IMR-90 (cell line): Measurements from ENCODE around the gene DRAP1.

Experiments
- CEBPB ChIP-seq: IDR thresholded peaks from 2 replicates; pipeline ENCODE4 v1.6.1; 2012; ENCODE audit warnings: low read depth, low read length, improper control_type of control experiment
- CTCF ChIP-seq: conservative IDR thresholded peaks from 2 replicates; pipeline ENCODE4 v1.5.1; 2012; ENCODE audit warnings: mild to moderate bottlenecking, low read depth, low read length, improper control_type of control experiment
- POLR2A ChIP-seq: IDR thresholded peaks from 2 replicates; pipeline ENCODE4 v1.6.1; 2012; ENCODE audit warnings: mild to moderate bottlenecking, low read depth, low read length
- RFX5 ChIP-seq: IDR thresholded peaks from 2 replicates; pipeline ENCODE4 v1.8.0; 2012; ENCODE audit warnings: low read depth, mild to moderate bottlenecking, low read length, moderate library complexity
- USF2 ChIP-seq: fragments of 150-350 bp; IDR thresholded peaks from 2 replicates; pipeline ENCODE4 v1.6.1; 2017; ENCODE audit warnings: mild to moderate bottlenecking, antibody characterized with exemption, low read length, low read depth

- TF ChIP-seq CTCF (no peak), USF2 (no peak), POLR2A (peak; percentile 68), RFX5 (no peak), CEBPB (no peak)
Measured at GRCh38 chr11:65918211-65919140, 750 bp upstream of the DRAP1 start, which contains the start of gene C11orf68.
